ENCODE results near the gene MYBBP1A. TPM values are rescaled to one million over a fixed set of nuclear protein-coding genes. Genes with fewer than 3 reads are reported as not detected.

The MYBBP1A gene
- total RNA-seq, 1 experiment from 2014 or later: 177 TPM

GRCh38 chr17:4529533-4530152 lies 25.5 kb downstream of the MYBBP1A start:
- Histone ChIP-seq H3K27me3 (replicated peaks; ENCODE audit: insufficient read depth, low read depth, low read length, poor library complexity) (no peaks in the 10 kb centered on the region), H3K27ac (ENCODE audit: low read depth, low read length, poor library complexity, severe bottlenecking) (no peak overlapping the region), H3K36me3 (ENCODE audit: insufficient read depth, low read length, poor library complexity, severe bottlenecking) (no peaks in the 10 kb centered on the region), H3K4me3 (ENCODE audit: low read depth, low read length, poor library complexity, severe bottlenecking) (no peak overlapping the region), H3K4me1 (ENCODE audit: insufficient read depth, low read length, poor library complexity, severe bottlenecking) (peaks cover 4% of the 10 kb centered on the region), H3K9me3 (ENCODE audit: low read depth, low read length, poor library complexity, severe bottlenecking) (no peaks in the 10 kb centered on the region)
- no peak for DNase-seq (ENCODE audit: low spot score)
- BruUV-seq (replicated peaks): no TSS peak
- CTCF ChIA-PET: no interaction called here
- TF ChIP-seq EZH2 (IDR thresholded peaks at IDR 0.05; ENCODE audit: borderline replicate concordance, low read depth, low read length, poor library complexity, severe bottlenecking): no peak
- TF ChIP-seq CTCF (conservative IDR thresholded peaks at IDR 0.05; ENCODE audit: low read depth, low read length): no peak
- POLR2A ChIA-PET (ENCODE audit: low non-redundant PET): no interaction called here
- intact Hi-C loops (cut with micrococcal nuclease; ENCODE audit: unreplicated experiment): no loop called here

- DNase-seq (ENCODE audit: low spot score): no peak
- Histone ChIP-seq H3K9me3 (ENCODE audit: low read depth, low read length, poor library complexity, severe bottlenecking) (no peaks in the 10 kb centered on the region), H3K27me3 (replicated peaks; ENCODE audit: insufficient read depth, low read depth, low read length, poor library complexity) (no peaks in the 10 kb centered on the region), H3K4me3 (ENCODE audit: low read depth, low read length, poor library complexity, severe bottlenecking) (no peak overlapping the region), H3K4me1 (ENCODE audit: insufficient read depth, low read length, poor library complexity, severe bottlenecking) (peaks cover 4% of the 10 kb centered on the region), H3K36me3 (ENCODE audit: insufficient read depth, low read length, poor library complexity, severe bottlenecking) (no peaks in the 10 kb centered on the region), H3K27ac (ENCODE audit: low read depth, low read length, poor library complexity, severe bottlenecking) (no peak overlapping the region)
- BruUV-seq (replicated peaks): no TSS peak
- CTCF ChIA-PET: no interaction called here
- POLR2A ChIA-PET (ENCODE audit: low non-redundant PET): no interaction called here
- intact Hi-C loops (cut with micrococcal nuclease; ENCODE audit: unreplicated experiment): no loop called here
- TF ChIP-seq EZH2 (IDR thresholded peaks at IDR 0.05; ENCODE audit: borderline replicate concordance, low read depth, low read length, poor library complexity, severe bottlenecking): no peak
- no peak for TF ChIP-seq CTCF (conservative IDR thresholded peaks at IDR 0.05; ENCODE audit: low read depth, low read length)
Observed at GRCh38 chr17:4527566-4528125, 27.5 kb downstream of the MYBBP1A start.

- Histone ChIP-seq H3K27me3 (replicated peaks; ENCODE audit: insufficient read depth, low read depth, low read length, poor library complexity) (no peaks in the 10 kb centered on the region), H3K27ac (ENCODE audit: low read depth, low read length, poor library complexity, severe bottlenecking) (no peak overlapping the region), H3K4me1 (ENCODE audit: insufficient read depth, low read length, poor library complexity, severe bottlenecking) (peaks cover 4% of the 10 kb centered on the region), H3K36me3 (ENCODE audit: insufficient read depth, low read length, poor library complexity, severe bottlenecking) (no peaks in the 10 kb centered on the region), H3K4me3 (ENCODE audit: low read depth, low read length, poor library complexity, severe bottlenecking) (no peak overlapping the region), H3K9me3 (ENCODE audit: low read depth, low read length, poor library complexity, severe bottlenecking) (no peaks in the 10 kb centered on the region)
- intact Hi-C loops (cut with micrococcal nuclease; ENCODE audit: unreplicated experiment): no loop called here
- ChIA-PET CTCF (no interaction called here), POLR2A (ENCODE audit: low non-redundant PET) (no interaction called here)
- no peak for DNase-seq (ENCODE audit: low spot score)
- TF ChIP-seq CTCF (conservative IDR thresholded peaks at IDR 0.05; ENCODE audit: low read depth, low read length) (no peak), EZH2 (IDR thresholded peaks at IDR 0.05; ENCODE audit: borderline replicate concordance, low read depth, low read length, poor library complexity, severe bottlenecking) (no peak)
- no TSS peak for BruUV-seq (replicated peaks)
Observed at GRCh38 chr17:4527134-4527533, 28.1 kb downstream of the MYBBP1A start.

Data from A673 (cell line).